HG03442 (cell line): ENCODE results near the gene MSH2.

Experiments
- ATAC-seq: cut with Tn5 transposase; IDR thresholded peaks from one replicate; pipeline ENCODE4 v1.9.1; 2021; ENCODE audit warnings: mild to moderate bottlenecking, moderate library complexity; ENCODE audit not compliant: unreplicated experiment

Gene MSH2

GRCh38 chr2:47530105-47530760, 127.3 kb downstream of the MSH2 start:
- ATAC-seq: no peak

- no peak for ATAC-seq
Measured at GRCh38 chr2:47531378-47532042, 128.6 kb downstream of the MSH2 start.
